C4-2B (cell line): Measurements from ENCODE around the gene RUFY4.

ENCODE experiments used
- CTCF ChIP-seq: fragments of 450-650 bp; conservative IDR thresholded peaks from 2 replicates; pipeline ENCODE4 v1.5.1; 2017; ENCODE audit warnings: mild to moderate bottlenecking
- ZFX ChIP-seq: fragments of 450-650 bp; IDR thresholded peaks from 2 replicates; pipeline ENCODE4 v1.6.1; 2017

GRCh38 chr2:218130822-218131221 lies 61.8 kb downstream of the RUFY4 start:
- TF ChIP-seq CTCF (no peak), ZFX (no peak)
